ENCODE measurements around the gene PODN.

The PODN gene

DNA sequence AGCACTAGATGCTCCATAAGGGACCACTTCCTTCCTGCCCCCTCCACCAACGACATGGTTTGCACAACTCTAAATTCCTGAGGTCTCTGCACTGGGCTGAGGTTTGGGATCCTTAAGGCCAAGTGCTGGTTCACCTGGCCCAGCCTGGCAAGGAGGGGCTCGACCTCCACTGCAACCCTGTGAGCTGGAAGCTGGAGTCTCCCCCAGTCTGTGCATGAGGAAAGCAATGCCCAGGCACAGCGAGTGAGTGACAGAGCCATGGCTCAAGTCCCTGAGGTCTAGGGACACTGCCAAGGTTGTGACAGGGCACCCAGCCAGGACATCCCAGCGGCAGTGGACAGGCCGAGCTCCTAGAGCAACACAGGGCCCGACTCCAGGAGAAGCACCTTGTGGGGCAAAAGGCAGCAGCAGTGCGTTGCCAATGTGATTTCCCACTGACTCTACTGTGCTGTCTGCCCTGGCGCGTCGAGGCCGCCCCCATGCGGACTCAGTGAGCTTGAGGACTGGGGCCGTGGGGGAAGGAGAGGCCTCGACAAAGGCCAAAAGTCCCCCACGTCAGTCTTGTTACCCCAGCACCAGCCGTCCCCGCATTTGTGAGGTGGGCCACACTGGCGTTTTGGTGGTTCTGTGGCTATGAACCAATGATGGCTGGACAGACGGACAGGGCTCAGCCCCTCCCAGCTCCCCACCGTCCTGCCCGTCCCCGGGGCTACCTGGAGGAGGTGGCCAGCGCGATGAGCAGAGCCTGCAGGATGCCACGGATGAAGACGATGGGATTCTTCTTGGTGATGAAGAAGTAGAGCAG lies 30.0 kb downstream of the PODN start:
- no peak for DNase-seq

DNA sequence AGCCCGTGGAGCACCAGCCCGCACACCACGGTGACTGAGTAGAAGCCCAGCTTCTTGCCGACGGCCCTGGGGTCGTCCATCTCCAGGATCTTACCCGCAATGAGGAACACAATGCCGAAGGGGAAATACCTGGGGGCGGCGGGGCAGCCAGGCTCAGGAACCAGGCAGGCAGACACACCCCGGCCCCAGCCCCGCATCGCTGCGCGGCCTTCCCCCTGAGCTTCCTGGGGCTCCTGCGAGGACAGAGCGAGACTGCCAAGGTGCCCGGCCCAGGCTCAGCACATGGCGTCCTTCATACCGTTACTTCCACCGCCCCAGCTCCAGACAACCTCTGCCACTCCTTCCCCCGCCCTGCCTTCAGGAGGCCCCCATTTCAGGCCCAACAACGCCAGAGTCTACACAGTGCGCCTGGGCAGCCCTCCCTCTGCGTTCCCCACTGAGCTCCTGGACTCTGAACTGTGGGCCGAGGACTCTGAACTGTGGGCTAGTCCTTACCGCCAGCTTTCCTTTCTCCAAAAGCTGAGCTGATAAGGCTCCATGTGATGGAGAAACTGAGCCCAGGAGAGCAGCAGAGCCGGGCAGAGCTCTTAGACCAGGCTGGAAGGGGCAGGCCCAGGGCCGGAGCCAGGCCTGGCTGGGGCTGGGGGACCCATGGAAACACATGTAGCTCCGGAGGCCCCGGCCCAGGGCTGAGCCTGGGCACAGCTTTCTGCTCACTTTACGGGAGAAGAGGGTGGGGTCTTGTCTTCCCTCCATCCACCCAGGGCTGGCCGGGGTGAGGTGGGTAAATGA lies 30.8 kb downstream of the PODN start:
- no peak for DNase-seq

DNA sequence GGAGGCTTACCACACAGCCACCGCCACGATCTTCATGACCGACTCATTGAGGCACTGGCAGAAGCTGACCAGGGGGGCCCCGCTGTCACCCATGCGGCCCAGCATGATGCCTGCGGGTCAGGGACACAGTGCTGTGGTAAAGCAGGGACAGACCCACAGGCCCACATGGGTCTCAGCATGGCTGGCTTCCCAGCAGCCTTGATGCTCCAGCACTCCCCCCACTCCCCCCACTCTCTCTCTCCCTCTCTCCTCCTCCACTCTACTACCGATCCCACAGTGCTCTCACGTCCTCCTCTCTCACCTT lies 31.4 kb downstream of the PODN start:
- no peak for DNase-seq

DNA sequence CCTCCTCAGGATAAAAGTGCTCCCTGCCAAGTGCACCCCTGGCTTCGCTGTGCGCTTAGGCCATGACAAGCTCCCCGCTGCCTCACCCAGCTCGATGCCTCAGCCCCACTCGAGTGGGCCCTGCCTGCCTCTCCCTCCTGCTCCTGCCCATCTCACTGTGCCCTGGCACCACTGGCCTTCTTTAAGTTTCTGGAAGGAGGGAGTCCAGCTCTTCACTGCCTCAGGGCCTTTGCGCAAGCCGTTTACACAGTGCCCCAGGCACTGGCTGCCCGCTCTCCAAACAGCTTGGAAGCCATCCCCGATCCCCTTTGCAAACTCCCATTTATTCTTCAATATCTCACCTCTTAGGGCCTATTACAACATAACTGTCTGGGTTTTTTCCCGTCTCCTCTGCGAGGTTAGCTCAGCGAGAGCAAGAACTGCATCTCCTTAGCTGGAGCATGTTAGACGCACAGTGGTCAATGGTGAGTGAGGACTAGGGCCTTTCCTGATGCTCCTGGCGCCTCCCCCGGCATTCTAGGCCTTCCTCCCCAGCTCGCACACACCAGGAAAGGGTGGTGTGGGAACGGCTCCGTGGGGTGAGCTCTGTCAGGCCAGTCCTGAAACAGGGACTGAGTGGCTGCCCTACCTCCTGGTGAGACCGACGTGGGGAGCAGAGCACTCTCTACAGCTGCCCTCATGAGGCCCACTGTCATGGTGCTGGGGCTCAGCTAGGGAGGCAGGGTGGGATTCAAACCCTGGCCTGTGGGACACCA lies 31.9 kb downstream of the PODN start:
- DNase-seq: no peak

GRCh38 chr1:53094533-53094919 lies 32.5 kb downstream of the PODN start:
- DNase-seq: no peak

GRCh38 chr1:53104289-53104913 lies 42.4 kb downstream of the PODN start:
- DNase-seq: no peak

DNA sequence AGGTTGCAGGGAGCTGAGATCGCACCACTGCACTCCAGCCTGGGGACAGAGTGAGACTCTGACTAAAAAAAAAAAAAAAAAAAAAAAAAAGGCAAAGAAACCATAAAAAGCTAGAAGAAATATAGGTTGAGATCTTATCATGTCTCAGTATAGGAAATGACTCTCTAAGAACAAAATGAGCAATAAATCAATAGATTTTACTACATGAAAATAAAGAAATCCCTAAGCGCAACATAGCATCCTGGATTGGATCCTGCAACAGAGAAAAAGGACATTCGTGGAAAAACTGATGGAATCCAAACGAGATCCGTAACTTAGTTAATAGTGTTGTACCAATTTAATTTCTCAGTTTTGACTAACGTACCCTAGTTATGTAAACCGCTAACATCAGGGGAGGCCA lies 45.1 kb downstream of the PODN start:
- DNase-seq: no peak

GRCh38 chr1:53107570-53108322 lies 45.7 kb downstream of the PODN start:
- DNase-seq: no peak

GRCh38 chr1:53108646-53109580 lies 46.9 kb downstream of the PODN start:
- no peak for DNase-seq

DNA sequence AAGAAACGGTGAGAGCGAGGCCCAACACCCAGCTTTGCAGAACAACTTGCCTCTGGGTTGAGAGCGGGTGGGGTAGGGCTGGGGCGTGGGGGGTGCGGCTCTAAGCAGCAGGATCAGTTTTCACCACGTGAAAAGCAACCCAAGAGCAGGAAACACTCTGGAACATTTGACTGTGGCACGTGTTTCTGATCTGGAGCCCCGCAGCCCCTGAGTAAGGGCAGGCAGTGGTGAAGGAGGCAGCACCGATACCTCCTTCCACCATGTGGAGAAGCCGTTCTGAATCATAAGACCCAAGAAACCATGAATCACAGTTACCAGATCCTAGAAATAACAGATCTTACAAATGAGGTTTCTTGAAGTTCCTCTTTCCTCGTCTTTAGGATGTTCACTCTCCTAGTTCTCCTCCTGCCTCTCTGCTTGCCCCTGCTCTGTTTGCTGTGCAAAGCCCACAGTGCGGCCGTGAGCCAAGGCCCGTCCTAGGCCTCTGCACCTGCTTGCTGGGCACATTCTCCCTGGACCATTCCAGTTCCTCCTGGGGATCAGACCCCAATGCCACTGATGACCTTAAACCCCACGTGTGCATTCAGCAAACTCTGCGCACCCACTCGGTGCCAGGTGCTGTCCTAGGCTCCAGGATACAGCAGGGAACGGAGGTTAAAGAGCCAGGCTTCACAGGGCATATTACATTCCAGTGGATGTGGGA lies 48.5 kb downstream of the PODN start:
- no peak for DNase-seq

DNA sequence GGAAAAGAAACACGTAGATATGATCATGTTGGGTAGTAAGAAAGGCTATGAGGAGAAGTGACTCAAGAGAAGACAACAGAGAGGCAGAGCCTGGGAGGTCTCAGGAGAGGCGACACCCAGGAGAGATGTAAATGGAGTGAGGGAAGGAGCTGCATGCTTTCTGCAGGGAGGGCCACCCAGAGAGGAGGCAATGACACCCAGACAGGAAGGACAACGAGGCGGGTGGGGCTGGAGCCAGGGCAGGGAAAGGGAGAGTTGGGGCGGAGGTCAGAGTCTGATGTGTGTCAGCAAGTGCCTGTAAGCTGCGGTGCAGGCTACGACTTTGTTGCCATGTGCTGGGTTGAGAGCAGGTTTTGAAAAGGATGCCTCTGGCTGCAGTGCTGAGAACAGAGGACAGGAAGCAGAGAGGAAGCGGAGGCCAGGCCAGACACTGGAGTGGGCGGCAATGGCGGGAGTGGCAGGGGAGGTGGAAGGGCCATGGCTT lies 49.1 kb downstream of the PODN start:
- DNase-seq: no peak

GRCh38 chr1:53111693-53112092 lies 49.7 kb downstream of the PODN start:
- DNase-seq: no peak

GRCh38 chr1:53112271-53112774 lies 50.3 kb downstream of the PODN start:
- DNase-seq: no peak

DNA sequence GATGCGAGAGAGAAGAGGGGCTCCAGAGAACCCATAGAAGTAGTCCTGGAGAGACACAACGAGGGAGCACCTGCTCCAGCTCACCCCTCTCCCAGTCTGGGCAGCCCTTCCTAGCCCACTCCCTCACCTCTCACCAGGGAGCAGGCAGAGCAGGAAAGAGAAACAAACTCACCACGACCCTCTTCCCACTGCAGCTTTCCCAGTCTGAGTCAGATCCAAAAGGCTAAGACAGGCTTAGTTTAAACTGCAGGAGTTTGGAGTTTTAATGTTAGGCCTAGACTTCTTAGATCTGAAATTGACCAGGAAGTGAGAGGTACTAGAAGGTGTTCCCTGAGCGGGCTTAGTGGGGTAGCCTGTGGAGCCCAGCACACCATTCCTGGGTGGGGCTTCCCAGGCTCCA lies 50.8 kb downstream of the PODN start:
- DNase-seq: no peak

GRCh38 chr1:53114090-53114489 lies 52.1 kb downstream of the PODN start:
- no peak for DNase-seq

DNA sequence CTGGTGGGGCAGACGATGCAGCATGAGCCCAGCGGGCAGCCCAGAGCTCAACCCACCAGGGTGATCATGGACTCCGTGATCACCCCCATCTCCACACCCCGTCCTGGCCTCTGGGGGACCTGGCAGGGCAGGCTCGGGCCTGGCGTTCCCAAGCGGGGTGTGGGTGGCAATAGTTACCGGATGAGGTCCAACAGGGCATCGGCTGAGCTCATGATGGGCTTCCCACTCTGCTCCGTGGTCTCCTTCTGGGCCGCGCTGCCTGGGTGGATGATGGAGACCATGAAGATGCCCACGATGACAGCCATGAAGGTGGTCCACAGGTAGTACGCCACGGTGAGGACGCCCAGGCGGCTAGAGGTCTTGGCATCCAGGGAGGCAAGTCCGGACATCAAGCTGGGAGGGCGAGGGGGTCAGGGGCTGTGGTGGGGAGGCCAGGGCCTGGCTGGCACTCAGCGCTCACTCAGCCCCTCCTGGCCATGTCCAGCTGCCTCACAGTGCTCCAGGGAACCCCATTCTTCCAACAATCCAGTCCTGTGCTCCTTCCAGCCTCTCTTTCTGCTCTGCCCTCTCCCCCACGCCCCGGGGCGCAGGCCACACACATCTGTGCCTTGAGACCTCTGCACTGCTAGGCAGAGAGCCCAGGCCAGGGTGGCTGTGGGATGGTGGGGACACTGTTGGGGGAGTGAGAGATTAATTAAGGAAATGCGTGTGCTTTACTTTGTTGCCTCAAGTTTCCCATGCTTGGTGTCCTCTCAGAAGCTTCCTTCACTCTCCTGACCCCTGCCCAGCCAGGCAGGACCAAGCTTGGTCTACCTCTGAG lies 52.8 kb downstream of the PODN start:
- DNase-seq: no peak

GRCh38 chr1:53115403-53116306 lies 53.6 kb downstream of the PODN start:
- DNase-seq: no peak

DNA sequence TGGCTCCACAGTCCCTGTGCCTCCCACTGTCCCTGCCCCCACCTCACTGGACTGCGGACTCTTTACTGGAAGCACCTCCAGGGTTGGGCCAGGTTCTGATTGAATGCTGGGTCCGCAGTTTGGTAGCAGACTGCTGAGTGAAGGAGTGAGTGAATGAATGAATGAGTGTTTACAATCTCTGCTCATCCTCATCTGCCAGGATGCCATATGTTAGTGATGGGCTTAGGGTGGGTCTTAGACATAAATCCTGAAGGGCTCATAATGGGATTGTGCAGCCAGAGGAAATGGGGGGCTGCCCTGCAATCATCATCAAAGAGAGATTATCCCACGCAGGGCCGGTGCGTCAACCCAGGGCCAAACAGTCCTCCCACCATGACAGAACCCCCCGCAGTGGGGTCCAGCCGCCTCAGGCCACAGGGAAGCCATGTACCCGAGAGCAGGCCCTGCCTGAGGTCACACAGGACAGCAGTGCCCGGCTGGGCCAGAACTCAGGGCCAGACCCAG lies 54.3 kb downstream of the PODN start:
- DNase-seq: no peak
